ENCODE measurements around the gene TRAF3.
A peak's percentile ranks its signal among the peaks of the same experiment; 100 is the strongest.
"Not testable (repeated sequence)": the region's sequence is repeated elsewhere in the genome, so short reads cannot be mapped to it uniquely, and the experiment has no call there.

The TRAF3 gene

GRCh38 chr14:102752239-102752847 lies 24.9 kb upstream of the TRAF3 start:
- no peak for DNase-seq (ENCODE audit: low spot score)

GRCh38 chr14:102754370-102755262 lies 22.6 kb upstream of the TRAF3 start:
- DNase-seq (ENCODE audit: low spot score), result no peak

GRCh38 chr14:102757646-102758045 lies 19.6 kb upstream of the TRAF3 start:
- DNase-seq (ENCODE audit: low spot score), result no peak

GRCh38 chr14:102758087-102758486 lies 19.2 kb upstream of the TRAF3 start:
- no peak for DNase-seq (ENCODE audit: low spot score)

- DNase-seq (ENCODE audit: low spot score), result no peak
Measured at GRCh38 chr14:102759456-102760187, 17.6 kb upstream of the TRAF3 start.

DNA sequence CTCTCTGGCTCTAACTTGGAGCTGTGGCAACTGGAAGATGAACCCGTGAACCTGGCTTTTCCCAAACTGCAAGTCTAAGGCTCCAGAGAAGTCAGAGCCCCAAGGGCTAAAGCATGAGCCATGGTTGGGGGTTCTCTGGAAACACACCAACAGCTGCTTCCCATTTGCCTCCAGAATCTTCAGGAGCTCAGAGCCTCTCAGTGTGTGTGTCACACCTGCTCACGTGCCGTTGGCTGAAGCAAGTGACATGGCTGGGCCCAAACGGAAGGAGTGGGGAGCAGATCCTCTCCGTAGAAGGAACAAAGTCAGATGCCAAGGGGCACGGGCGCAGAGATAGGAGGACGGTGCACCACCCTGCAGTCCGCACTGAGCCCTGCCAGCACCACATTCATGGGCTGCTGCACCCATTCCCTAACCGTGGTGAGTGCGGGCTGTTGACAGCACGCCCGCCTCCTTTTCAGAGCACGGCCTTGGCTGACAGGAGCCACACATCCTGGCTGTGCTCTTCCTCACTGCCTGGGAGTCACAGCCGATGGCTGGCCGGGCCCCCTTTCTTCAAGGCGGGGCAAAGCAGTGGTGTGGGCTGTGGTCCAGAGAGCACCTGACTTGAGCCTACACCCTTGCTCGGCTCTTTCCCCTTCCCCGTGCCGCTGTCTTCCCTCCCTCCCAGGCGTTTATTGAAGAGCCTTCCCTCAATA lies 16.6 kb upstream of the TRAF3 start:
- no peak for DNase-seq (ENCODE audit: low spot score)

- DNase-seq (ENCODE audit: low spot score), result no peak
Measured at GRCh38 chr14:102761206-102761605, 16.0 kb upstream of the TRAF3 start.

- no peak for DNase-seq (ENCODE audit: low spot score)
Measured at GRCh38 chr14:102764220-102764671, 13.0 kb upstream of the TRAF3 start.

- DNase-seq (ENCODE audit: low spot score), result not testable (repeated sequence)
Measured at GRCh38 chr14:102765770-102766169, 11.5 kb upstream of the TRAF3 start.

- DNase-seq (ENCODE audit: low spot score), result no peak
Measured at GRCh38 chr14:102768223-102769048, 8.8 kb upstream of the TRAF3 start.

DNA sequence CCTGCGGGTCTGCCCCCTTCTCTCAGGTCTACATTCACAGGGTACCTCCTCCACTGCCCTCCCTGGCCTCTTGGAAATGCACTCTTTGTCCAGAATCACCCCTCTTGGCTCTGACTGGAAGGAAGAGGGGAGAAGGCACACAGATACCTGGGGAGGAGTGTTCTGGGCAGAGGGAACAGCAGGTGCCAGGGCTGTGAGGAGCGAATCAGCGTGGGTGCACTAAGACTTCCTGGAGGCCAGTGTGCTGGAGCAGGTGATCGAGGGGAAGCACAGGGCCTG lies 8.3 kb upstream of the TRAF3 start:
- DNase-seq (ENCODE audit: low spot score), result no peak

GRCh38 chr14:102770147-102771123 lies 6.8 kb upstream of the TRAF3 start:
- DNase-seq (ENCODE audit: low spot score), result no peak

GRCh38 chr14:102771144-102771543 lies 6.1 kb upstream of the TRAF3 start:
- no peak for DNase-seq (ENCODE audit: low spot score)

DNA sequence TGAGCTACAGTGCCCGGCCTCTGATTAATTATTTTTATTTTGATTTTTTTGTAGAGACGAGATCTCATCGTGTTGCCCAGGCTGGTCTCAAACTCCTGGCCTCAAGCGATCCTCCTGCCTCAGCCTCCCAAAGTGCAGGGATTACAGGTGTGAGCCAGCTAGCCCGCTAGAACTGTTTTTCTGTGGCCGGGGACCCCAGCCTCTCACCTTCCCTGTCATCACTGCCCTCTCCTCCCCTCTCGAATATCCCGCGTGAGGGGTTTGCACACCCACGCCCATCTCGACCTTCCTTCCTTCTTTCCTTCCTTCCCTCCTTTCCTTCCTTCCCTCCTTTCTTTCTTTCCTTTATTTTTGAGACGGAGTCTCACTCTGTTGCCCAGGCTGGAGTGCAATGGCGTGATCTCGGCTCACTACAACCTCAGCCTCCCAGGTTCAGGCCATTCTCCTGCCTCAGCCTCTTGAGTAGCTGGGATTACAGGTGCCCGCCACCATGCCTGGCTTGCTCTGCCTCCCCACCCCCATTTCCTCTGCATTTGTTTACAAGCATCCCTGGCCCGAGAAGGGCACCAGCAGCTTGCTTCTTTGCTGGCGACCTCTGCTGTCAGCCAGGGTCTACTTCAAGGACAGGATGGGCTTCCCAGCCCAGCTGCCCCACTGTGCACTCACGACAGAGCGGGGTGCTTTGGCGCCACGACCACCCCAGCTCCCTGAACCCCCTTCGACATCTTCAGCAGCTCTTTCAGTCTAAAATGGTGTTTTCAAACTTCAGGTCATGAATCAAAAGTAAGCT lies 4.3 kb upstream of the TRAF3 start:
- DNase-seq (ENCODE audit: low spot score), result no peak

GRCh38 chr14:102774391-102775153 lies 2.7 kb upstream of the TRAF3 start:
- DNase-seq (ENCODE audit: low spot score), result peak; percentile 71

DNA sequence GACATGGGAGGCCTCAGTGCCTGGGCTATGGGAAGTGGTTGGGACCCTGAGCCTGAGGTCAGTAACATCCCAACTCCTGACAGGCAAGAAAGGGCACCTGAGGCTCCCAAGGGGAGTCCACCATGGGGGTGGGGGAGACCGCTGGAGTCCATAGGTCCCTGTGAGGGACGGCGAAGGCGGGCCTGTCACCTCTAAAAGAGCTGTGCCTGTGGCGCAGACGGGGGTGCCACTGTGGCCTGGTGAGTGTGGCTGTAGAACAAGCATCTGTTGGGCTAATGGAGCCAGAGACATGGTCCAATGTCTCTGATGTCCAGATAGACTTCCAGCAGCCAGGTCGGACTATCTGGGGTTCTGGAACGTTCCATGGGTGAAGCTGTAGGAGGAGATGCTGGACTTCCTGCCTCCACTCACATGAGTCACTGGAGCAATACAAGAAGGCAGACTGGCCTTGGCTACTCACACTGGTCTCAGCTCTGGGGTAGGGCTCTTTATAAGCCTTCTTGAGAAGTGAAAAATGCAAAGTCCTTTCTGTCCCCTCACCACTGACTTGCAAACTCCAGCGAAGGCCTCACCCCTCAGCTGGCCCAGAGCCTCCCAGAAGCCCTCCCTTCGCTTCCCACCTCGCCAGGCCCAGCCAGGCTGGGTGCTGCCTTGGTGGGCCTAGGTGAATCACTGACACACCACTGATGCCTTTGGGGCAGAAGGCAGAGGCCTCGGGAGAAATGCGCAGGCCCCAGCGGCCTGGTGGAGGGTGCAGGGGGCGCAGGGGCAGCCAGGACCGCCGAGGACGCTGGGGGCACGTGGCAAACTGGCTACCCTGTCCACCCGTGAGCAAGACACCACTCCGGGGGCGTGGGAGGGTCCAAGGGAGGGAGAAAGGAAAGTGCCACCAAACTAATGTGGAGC lies 1.1 kb upstream of the TRAF3 start:
- DNase-seq (ENCODE audit: low spot score), result no peak

DNA sequence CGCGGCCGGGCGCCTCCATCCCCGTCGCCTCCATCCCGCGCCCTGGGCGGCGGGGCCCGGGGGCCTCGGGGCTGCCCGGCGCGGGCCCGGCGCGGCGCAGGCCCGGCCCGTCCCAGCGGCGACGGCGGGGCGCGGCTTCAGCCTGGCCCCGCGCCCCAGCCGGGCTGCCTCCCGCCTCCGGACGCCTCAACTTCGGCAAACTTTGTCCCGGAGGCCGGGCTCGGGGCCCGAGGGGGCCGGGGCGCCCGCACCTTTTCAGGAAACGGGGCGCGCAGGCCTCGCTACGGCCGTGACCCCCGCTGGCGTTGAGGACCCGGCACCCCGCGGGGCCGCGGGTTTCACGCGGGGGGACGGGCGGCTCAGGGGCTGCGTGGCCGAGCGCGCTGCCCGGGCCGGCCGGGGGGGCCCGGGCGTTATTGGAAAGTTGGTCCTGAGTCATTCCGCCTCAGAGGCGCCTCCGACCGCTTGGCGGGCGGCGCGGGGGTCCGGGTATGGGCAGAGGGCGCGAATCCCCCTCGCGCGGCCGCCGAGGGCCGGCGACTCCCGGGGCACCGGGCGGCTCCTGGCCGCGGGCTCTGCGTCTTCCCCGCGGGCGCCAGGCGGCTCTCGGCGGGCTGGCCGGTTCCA lies 575 bp downstream of the TRAF3 start:
- DNase-seq (ENCODE audit: low spot score), result no peak

Measured in activated CD4-positive, alpha-beta T cell treated with anti-CD3 and anti-CD28 coated beads, Interleukin-2, Interleukin-4, amounts not matched to agents 100 ng/mL and 50 ng/mL, durations not matched to agents 16 hours and 8 hours (primary cell).